Smooth muscle cell (in vitro differentiated cells): ENCODE measurements around the gene FOXP1. TPM values are rescaled to one million over a fixed set of nuclear protein-coding genes. Genes with fewer than 3 reads are reported as not detected.

ENCODE experiments used
- DNase-seq: peaks from one replicate; lab custom pipeline; 2025; ENCODE audit not compliant: unreplicated experiment; lab: John Stamatoyannopoulos, UW
- H2AFZ ChIP-seq: fragments of 200-600 bp; sonication (generic); 2 replicates; pipeline ENCODE4 v1.6.0; 2016; ENCODE audit warnings: antibody characterized with exemption, low read depth, mild to moderate bottlenecking
- H3F3A ChIP-seq: fragments of 200-600 bp; sonication (generic); 2 replicates; pipeline ENCODE4 v1.6.0; 2017; ENCODE audit warnings: antibody characterized with exemption, low read depth
- H3K27ac ChIP-seq: fragments of 200-600 bp; sonication (generic); 2 replicates; pipeline ENCODE4 v1.5.1; 2016; ENCODE audit warnings: low read depth, mild to moderate bottlenecking
- H3K27me3 ChIP-seq: fragments of 200-600 bp; sonication (generic); 2 replicates; pipeline ENCODE4 v1.6.1; 2016; ENCODE audit warnings: low read depth, mild to moderate bottlenecking
- H3K36me3 ChIP-seq: fragments of 200-600 bp; sonication (generic); 2 replicates; pipeline ENCODE4 v1.5.1; 2016; ENCODE audit warnings: low read depth
- H3K4me1 ChIP-seq: fragments of 200-600 bp; sonication (generic); 2 replicates; pipeline ENCODE4 v1.5.1; 2016; ENCODE audit warnings: low read depth
- H3K4me2 ChIP-seq: fragments of 200-600 bp; sonication (generic); 2 replicates; pipeline ENCODE4 v1.6.0; 2016; ENCODE audit warnings: mild to moderate bottlenecking
- H3K4me3 ChIP-seq: fragments of 200-600 bp; sonication (generic); 2 replicates; pipeline ENCODE4 v1.5.1; 2016; ENCODE audit warnings: mild to moderate bottlenecking
- H3K79me2 ChIP-seq: fragments of 200-600 bp; sonication (generic); 2 replicates; pipeline ENCODE4 v1.6.0; 2016; ENCODE audit warnings: low read depth, mild to moderate bottlenecking
- H3K9ac ChIP-seq: fragments of 200-600 bp; sonication (generic); 2 replicates; pipeline ENCODE4 v1.6.0; 2016; ENCODE audit warnings: low read depth
- H3K9me3 ChIP-seq: fragments of 200-600 bp; sonication (generic); replicated peaks from 2 replicates; pipeline ENCODE4 v1.5.1; 2016; ENCODE audit warnings: low read depth
- H4K20me1 ChIP-seq: fragments of 200-600 bp; sonication (generic); 2 replicates; pipeline ENCODE4 v1.6.0; 2016; ENCODE audit warnings: low read depth
- CTCF ChIP-seq: fragments of 200-600 bp; sonication (generic); IDR thresholded peaks from 2 replicates; pipeline ENCODE4 v1.5.1; 2017; ENCODE audit warnings: borderline replicate concordance, mild to moderate bottlenecking, antibody characterized with exemption; ENCODE audit not compliant: insufficient read depth, poor library complexity, severe bottlenecking
- WGBS: methylation state at CpG from one replicate; pipeline ENCODE4 v1.1.7; 2016; ENCODE audit warnings: low lambda C conversion rate; 5-methylcytosine and 5-hydroxymethylcytosine counted together
- polyA plus RNA-seq: library from polyadenylated mRNA; unstranded; fragments of >200 nt; fragmentation: Nextera tagmentation; extraction: Ambion mirVana; gene quantifications from 2 replicates; pipeline ENCODE4 v1.2.1, GENCODE V29; 2016
- total RNA-seq: library from RNA; depleted of rRNA; stranded (reverse); fragments of >200 nt; gene quantifications from 2 replicates; pipeline ENCODE4 v1.2.3, GENCODE V29; 2014

FOXP1 gene
- total and polyA plus RNA-seq, 2 experiments from 2014 or later: 40.9 to 68.0 TPM

- WGBS: 17% methylated on average over 13 of the region's 13 CpGs
- Histone ChIP-seq H3F3A (peaks cover 11% of the 10 kb centered on the region), H3K4me1 (peaks cover 47% of the 10 kb centered on the region), H4K20me1 (no peaks in the 10 kb centered on the region), H3K4me2 (peak overlapping the region; percentile 80), H3K9ac (peak overlapping the region; percentile 62), H3K36me3 (no peaks in the 10 kb centered on the region), H3K4me3 (peak overlapping the region; percentile 56), H3K9me3 (no peaks in the 10 kb centered on the region), H3K27ac (peak overlapping the region; percentile 77), H3K79me2 (peaks cover 36% of the 10 kb centered on the region), H2AFZ (peak overlapping the region; percentile 14), H3K27me3 (no peaks in the 10 kb centered on the region)
- no peak for TF ChIP-seq CTCF
- DNase-seq: no peak
Measured at GRCh38 chr3:71129611-71130431, 453.7 kb downstream of the FOXP1 start.

GRCh38 chr3:71128961-71129360, 454.6 kb downstream of the FOXP1 start:
- peak overlapping the region; percentile 77 for H3K27ac ChIP-seq

DNA sequence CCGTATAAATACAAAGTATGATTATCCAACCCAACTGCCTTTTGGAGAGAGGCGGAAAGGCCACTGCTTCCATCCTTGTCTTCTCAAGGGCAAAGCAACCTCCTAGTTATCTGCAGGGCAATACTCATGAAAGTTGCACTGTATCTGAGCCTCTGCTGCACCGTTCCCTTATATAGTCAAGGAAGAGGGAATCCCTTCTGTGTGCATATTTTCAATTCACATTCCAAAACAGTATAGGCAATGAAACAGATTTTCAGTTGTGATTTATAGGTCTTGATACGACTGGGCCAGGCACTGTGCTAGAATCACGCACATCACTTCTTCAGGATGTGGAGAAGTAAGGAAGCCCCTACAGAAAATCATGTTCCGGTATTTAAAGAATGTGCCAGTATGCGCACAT, 455.7 kb downstream of the FOXP1 start:
- Histone ChIP-seq H3K4me3 (peak overlapping the region; percentile 56), H2AFZ (no peak overlapping the region), H3K27ac (peak overlapping the region; percentile 77), H3K27me3 (no peaks in the 10 kb centered on the region), H3K9me3 (no peaks in the 10 kb centered on the region), H3F3A (peaks cover 11% of the 10 kb centered on the region), H3K4me1 (peaks cover 47% of the 10 kb centered on the region), H3K9ac (peak overlapping the region; percentile 32), H3K4me2 (peak overlapping the region; percentile 80), H4K20me1 (no peaks in the 10 kb centered on the region), H3K36me3 (no peaks in the 10 kb centered on the region), H3K79me2 (peaks cover 49% of the 10 kb centered on the region)
- 65% methylated on average over 7 of the region's 7 CpGs for WGBS
- DNase-seq: no peak
- TF ChIP-seq CTCF: no peak

More at GRCh38 chr3:71128961-71129360, 454.6 kb downstream of the FOXP1 start:
- no peak for DNase-seq
- H3K9me3 ChIP-seq: no peaks in the 10 kb centered on the region
- H3K4me3 ChIP-seq: peak overlapping the region; percentile 56
- H3K27me3 ChIP-seq: no peaks in the 10 kb centered on the region
- no peaks in the 10 kb centered on the region for H3K36me3 ChIP-seq
- TF ChIP-seq CTCF: no peak
- H3K79me2 ChIP-seq: peaks cover 44% of the 10 kb centered on the region
- H3K4me2 ChIP-seq: peak overlapping the region; percentile 80
- no peaks in the 10 kb centered on the region for H4K20me1 ChIP-seq
- WGBS: 45% methylated on average over 6 of the region's 6 CpGs
- H3K4me1 ChIP-seq: peaks cover 47% of the 10 kb centered on the region
- peak overlapping the region; percentile 62 for H3K9ac ChIP-seq
- no peak overlapping the region for H2AFZ ChIP-seq
- peaks cover 11% of the 10 kb centered on the region for H3F3A ChIP-seq
